ENCODE data around the gene UGT1A10.

The UGT1A10 gene

GRCh38 chr2:233656443-233656842 lies 20.2 kb downstream of the UGT1A10 start:
- no peak for DNase-seq

- no peak for DNase-seq
Observed at GRCh38 chr2:233658610-233659009, 22.4 kb downstream of the UGT1A10 start.

- DNase-seq = no peak
Observed at GRCh38 chr2:233663911-233664310, 27.7 kb downstream of the UGT1A10 start.

GRCh38 chr2:233668605-233669260 lies 32.5 kb downstream of the UGT1A10 start:
- DNase-seq = no peak

- no peak for DNase-seq
Observed at GRCh38 chr2:233671290-233672161, 35.3 kb downstream of the UGT1A10 start, which contains the start of gene UGT1A9. UGT1A9 (plus strand) TSS chr2:233671898; CDS start chr2:233671935, 37 bp downstream.

GRCh38 chr2:233672886-233673285 lies 36.6 kb downstream of the UGT1A10 start:
- DNase-seq = no peak

GRCh38 chr2:233673896-233674295 lies 37.6 kb downstream of the UGT1A10 start:
- no peak for DNase-seq

- DNase-seq = no peak
Observed at GRCh38 chr2:233674314-233674713, 38.1 kb downstream of the UGT1A10 start.

GRCh38 chr2:233674995-233675394 lies 38.7 kb downstream of the UGT1A10 start:
- DNase-seq = no peak

GRCh38 chr2:233676046-233676445 lies 39.8 kb downstream of the UGT1A10 start:
- no peak for DNase-seq

GRCh38 chr2:233679196-233679595 lies 42.9 kb downstream of the UGT1A10 start:
- no peak for DNase-seq

GRCh38 chr2:233680361-233681045 lies 44.3 kb downstream of the UGT1A10 start:
- DNase-seq = no peak

- no peak for DNase-seq
Observed at GRCh38 chr2:233681521-233682099, 45.4 kb downstream of the UGT1A10 start, which contains the start of gene UGT1A7. UGT1A7 (plus strand) TSS chr2:233681901; CDS start chr2:233681938, 37 bp downstream.

- DNase-seq = no peak
Observed at GRCh38 chr2:233684640-233685039, 48.4 kb downstream of the UGT1A10 start.

- no peak for DNase-seq
Observed at GRCh38 chr2:233686928-233687327, 50.7 kb downstream of the UGT1A10 start.

- no peak for DNase-seq
Observed at GRCh38 chr2:233688341-233688740, 52.1 kb downstream of the UGT1A10 start.

GRCh38 chr2:233689031-233689430 lies 52.8 kb downstream of the UGT1A10 start:
- DNase-seq = no peak

GRCh38 chr2:233689501-233689900 lies 53.3 kb downstream of the UGT1A10 start:
- no peak for DNase-seq

- DNase-seq = no peak
Observed at GRCh38 chr2:233690444-233690843, 54.2 kb downstream of the UGT1A10 start.

GRCh38 chr2:233691443-233692433 lies 55.5 kb downstream of the UGT1A10 start:
- no peak for DNase-seq

- no peak for DNase-seq
Observed at GRCh38 chr2:233692648-233693047, 56.4 kb downstream of the UGT1A10 start, which contains the start of gene UGT1A6. UGT1A6 (plus strand) TSS chr2:233692890; CDS start chr2:233693005, 115 bp downstream.

- no peak for DNase-seq
Observed at GRCh38 chr2:233693963-233694362, 57.7 kb downstream of the UGT1A10 start.

Data from NCI-H345 (cell line).